Breast epithelium (tissue), 3 donors: ENCODE data around the gene HAUS6.
A peak's percentile ranks its signal among the peaks of the same experiment; 100 is the strongest.

ENCODE experiments used
- POLR2AphosphoS5 ChIP-seq, 3 donors: sonication (generic); formaldehyde crosslinking; IDR thresholded peaks; one replicate each; pipeline ENCODE4 v1.6.1; 2017; ENCODE audit warnings: antibody characterized with exemption in 3 of 3
- TF ChIP-seq, protein P1 (sequence below), 3 donors: fragments of 450-650 bp; IDR thresholded peaks; one replicate each; pipeline ENCODE4 v1.5.1; 2016 to 2017; ENCODE audit warnings: antibody characterized with exemption in 3 of 3, mild to moderate bottlenecking in 3 of 3, moderate library complexity in 3 of 3

DNA sequence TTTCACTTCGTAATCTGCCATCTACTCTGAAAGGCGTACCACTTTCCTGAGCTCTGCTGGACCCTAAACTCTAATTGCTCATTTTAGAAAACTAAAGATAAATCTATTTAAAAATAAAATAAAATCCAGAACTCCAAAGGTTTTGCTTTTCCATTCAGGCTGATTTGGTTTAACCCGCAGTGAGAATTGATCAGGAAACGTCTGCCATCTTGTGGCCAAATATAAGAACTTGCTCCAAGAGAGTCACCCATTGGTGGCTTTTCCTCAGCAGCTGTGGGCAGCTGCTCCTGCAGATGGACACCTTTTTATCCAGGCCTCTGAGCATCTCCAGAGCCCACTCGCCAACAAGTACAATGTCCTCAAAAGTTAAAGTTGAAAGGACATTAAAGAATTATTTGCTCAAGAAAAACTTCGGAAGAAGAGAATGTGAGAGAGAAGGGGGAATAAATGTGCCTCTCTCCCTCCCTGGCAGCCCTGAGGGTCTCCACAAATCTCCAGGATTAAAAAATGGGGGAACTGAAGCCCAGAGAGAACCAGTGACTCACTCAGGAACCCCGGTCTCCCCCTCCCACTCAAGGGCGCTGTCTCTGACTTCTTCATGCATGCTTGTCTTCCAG is 73.8 kb downstream of the HAUS6 start:
- no peak for TF ChIP-seq POLR2AphosphoS5 (IDR thresholded peaks at IDR 0.05)
- TF ChIP-seq, protein P1, sequence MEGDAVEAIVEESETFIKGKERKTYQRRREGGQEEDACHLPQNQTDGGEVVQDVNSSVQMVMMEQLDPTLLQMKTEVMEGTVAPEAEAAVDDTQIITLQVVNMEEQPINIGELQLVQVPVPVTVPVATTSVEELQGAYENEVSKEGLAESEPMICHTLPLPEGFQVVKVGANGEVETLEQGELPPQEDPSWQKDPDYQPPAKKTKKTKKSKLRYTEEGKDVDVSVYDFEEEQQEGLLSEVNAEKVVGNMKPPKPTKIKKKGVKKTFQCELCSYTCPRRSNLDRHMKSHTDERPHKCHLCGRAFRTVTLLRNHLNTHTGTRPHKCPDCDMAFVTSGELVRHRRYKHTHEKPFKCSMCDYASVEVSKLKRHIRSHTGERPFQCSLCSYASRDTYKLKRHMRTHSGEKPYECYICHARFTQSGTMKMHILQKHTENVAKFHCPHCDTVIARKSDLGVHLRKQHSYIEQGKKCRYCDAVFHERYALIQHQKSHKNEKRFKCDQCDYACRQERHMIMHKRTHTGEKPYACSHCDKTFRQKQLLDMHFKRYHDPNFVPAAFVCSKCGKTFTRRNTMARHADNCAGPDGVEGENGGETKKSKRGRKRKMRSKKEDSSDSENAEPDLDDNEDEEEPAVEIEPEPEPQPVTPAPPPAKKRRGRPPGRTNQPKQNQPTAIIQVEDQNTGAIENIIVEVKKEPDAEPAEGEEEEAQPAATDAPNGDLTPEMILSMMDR (IDR thresholded peaks at IDR 0.05), result peak; percentile 46 to 73 (median 70)
